Right lobe of liver (tissue), 6 donors: ENCODE measurements around the gene GTPBP3. TPM values are rescaled to one million over a fixed set of nuclear protein-coding genes. Genes with fewer than 3 reads are reported as not detected.
A peak's percentile ranks its signal among the peaks of the same experiment; 100 is the strongest.

Source experiments
- ATAC-seq, 4 donors: fragments of 200-7000 bp; cut with Tn5 transposase; one replicate each; pipeline ENCODE4 v1.9.1; 2020; ENCODE audit warnings: mild to moderate bottlenecking in 4 of 4, moderate library complexity in 4 of 4
- DNase-seq, 3 donors: peaks; one replicate each; pipeline ENCODE4 v3.0.0-alpha.2; 2020
- H3K27ac ChIP-seq, 3 donors: fragments of 200-600 bp; one replicate each; pipeline ENCODE4 v1.8.0; 2022
- H3K27me3 ChIP-seq, 2 donors: fragments of 200-600 bp; one replicate each; pipeline ENCODE4 v1.8.0; 2022
- H3K36me3 ChIP-seq, 4 donors: fragments of 200-600 bp; sonication (generic) in 1 of 4; one replicate each; pipeline versions ENCODE4 v1.5.1 to v1.8.0; 2017 to 2022; ENCODE audit warnings: control low read depth in 1 of 4
- H3K4me1 ChIP-seq, 4 donors: fragments of 200-600 bp; sonication (generic) in 1 of 4; one replicate each; pipeline versions ENCODE4 v1.5.1 to v1.8.0; 2017 to 2022; ENCODE audit warnings: control low read depth in 1 of 4
- H3K4me3 ChIP-seq, 3 donors: fragments of 200-600 bp; one replicate each; pipeline ENCODE4 v1.8.0; 2022
- H3K9me3 ChIP-seq, 4 donors: fragments of 200-600 bp; sonication (generic) in 1 of 4; one replicate each; pipeline versions ENCODE4 v1.5.1 to v1.8.0; 2017 to 2022; ENCODE audit warnings: control low read depth in 1 of 4
- POLR2A ChIP-seq: fragments of 450-650 bp; IDR thresholded peaks from one replicate; pipeline ENCODE4 v1.6.1; 2017; ENCODE audit warnings: antibody characterized with exemption, mild to moderate bottlenecking
- WGBS: methylation state at CpG from one replicate; pipeline ENCODE4 v1.1.6; 2018; ENCODE audit warnings: low coverage, low lambda C conversion rate; ENCODE audit not compliant: insufficient coverage; ENCODE audit errors: missing lambda C conversion rate; 5-methylcytosine and 5-hydroxymethylcytosine counted together
- intact Hi-C, 2 donors: fragments of 100-400 bp; cut with DNase I; formaldehyde crosslinking; loops; one replicate each; pipeline versions ENCODE4 v1.11.2 to v1.14.1; 2022
- total RNA-seq, 6 experiments: library from RNA; depleted of rRNA in 2 of 6; stranded (reverse); fragments of >200 nt in 2 of 6; fragmentation: NEBNext Ultra II Directional in 3 of 6; extraction: Animal tissue kit (Norgen Biotek cat#: 25700) in 3 of 6; gene quantifications; one replicate each; pipeline versions ENCODE4 v1.1.0 to v1.2.4, GENCODE V29; 2016 to 2023
- TF ChIP-seq, protein P1 (sequence below), 4 donors: fragments of 200-600 bp in 3 of 4; fragments of 450-650 bp in 1 of 4; IDR thresholded peaks; one replicate each; pipeline versions ENCODE4 v1.5.1 to v1.8.0; 2016 to 2022; ENCODE audit warnings: antibody characterized with exemption in 4 of 4, mild to moderate bottlenecking in 2 of 4
- donor health status: DM: no; HTN: yes; CAD: no.
- donor health status: DM: no; HTN: no; CAD: no.
- donor health status: DM: no; HTN: no; CAD: no.
- donor health status: DM: no; HTN: yes; CAD: no.
- donor health status: DM: no; HTN: yes; CAD: no.

Gene GTPBP3
- total RNA-seq, 6 experiments from 2014 or later, result 10.3 to 23.6 (median 13.6) TPM

GRCh38 chr19:17333611-17334413 is 3.5 kb upstream of the GTPBP3 start:
- Histone ChIP-seq H3K4me1 (peaks cover 0 to 23% (median 3%) of the 10 kb centered on the region in 4 donors), H3K27ac (peak overlapping the region in 1 of 3 donors; percentile 50), H3K27me3 (no peaks in the 10 kb centered on the region), H3K36me3 (no peaks in the 10 kb centered on the region), H3K4me3 (peak overlapping the region; percentile 65 to 83 (median 80)), H3K9me3 (no peaks in the 10 kb centered on the region)
- no peak for ATAC-seq
- intact Hi-C loops, result no loop called here
- peak in 1 of 3 donors; percentile 47 for DNase-seq
- TF ChIP-seq, protein P1, sequence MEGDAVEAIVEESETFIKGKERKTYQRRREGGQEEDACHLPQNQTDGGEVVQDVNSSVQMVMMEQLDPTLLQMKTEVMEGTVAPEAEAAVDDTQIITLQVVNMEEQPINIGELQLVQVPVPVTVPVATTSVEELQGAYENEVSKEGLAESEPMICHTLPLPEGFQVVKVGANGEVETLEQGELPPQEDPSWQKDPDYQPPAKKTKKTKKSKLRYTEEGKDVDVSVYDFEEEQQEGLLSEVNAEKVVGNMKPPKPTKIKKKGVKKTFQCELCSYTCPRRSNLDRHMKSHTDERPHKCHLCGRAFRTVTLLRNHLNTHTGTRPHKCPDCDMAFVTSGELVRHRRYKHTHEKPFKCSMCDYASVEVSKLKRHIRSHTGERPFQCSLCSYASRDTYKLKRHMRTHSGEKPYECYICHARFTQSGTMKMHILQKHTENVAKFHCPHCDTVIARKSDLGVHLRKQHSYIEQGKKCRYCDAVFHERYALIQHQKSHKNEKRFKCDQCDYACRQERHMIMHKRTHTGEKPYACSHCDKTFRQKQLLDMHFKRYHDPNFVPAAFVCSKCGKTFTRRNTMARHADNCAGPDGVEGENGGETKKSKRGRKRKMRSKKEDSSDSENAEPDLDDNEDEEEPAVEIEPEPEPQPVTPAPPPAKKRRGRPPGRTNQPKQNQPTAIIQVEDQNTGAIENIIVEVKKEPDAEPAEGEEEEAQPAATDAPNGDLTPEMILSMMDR (IDR thresholded peaks at IDR 0.05), result no peak
- no peak for TF ChIP-seq POLR2A
- WGBS, result 37% methylated on average over 8 of the region's 52 CpGs

DNA sequence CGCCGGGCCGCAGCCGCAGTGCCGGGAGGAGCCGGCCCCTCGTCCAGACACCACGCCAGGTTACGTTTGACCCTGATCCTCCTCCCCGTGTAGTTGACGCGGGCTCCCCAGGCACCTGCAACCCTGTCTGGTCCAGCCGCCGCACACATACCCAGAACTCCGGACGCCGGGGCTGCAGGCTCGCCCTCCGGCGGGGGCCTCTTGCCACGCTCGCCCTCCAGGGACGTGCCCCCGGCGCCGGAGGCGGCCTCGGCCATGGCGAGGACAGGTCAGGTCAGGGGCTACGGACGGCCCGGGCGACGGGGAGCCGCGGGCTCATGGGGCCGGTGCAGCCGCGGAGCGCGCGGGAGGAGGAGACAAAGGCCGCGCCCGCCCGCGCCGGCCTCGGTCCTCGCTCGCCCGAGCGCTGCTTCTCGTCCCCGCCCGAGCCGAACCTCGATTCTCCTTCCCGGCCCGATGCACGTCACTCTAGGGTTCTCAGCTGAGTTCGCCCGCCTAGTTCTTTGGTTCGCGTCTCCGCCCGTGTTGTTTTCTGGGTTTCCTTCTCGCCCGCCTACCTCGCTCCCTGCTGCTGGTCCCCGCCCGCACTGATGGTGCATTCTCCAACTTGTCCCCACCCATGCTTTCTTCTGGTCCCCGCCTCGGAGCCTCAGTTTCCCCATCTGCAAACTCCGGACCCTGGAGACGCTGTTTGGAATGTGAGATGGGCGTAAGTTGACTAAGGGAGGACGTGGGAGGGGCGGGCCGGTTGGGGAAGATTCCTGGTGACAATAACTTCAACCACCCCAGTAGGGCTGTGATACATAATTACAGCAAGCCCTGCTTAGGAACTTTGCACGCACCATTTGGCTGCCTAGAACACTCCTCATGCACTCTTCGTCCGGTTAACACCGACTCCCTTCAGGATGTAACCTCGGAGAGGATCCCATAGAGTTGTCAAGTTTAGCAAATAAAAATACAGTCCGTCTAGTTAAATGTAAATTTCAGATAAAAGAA is 2.6 kb upstream of the GTPBP3 start, which contains the start of gene ANO8:
ANO8 (minus strand) TSS at position 442 of the 996 bp plus-strand sequence; CDS start at position 257, 185 bp downstream.
- Histone ChIP-seq H3K27ac (peak within 1 kb of the TSS in 1 of 3 donors; percentile 50), H3K4me1 (peaks cover 0 to 18% (median 3%) of the 10 kb centered on the region in 4 donors), H3K9me3 (no peaks in the 10 kb centered on the region), H3K4me3 (peak within 1 kb of the TSS; percentile 65 to 83 (median 80)), H3K27me3 (no peaks in the 10 kb centered on the region), H3K36me3 (no peaks in the 10 kb centered on the region)
- DNase-seq, result peak; percentile 91 to 96 (median 96)
- intact Hi-C loops, result no loop called here
- TF ChIP-seq, protein P1 (IDR thresholded peaks at IDR 0.05), result no peak
- peak; percentile 42 for TF ChIP-seq POLR2A
- 5% methylated on average over 27 of the region's 86 CpGs for WGBS
- peak; percentile 70 to 81 (median 78) for ATAC-seq

DNA sequence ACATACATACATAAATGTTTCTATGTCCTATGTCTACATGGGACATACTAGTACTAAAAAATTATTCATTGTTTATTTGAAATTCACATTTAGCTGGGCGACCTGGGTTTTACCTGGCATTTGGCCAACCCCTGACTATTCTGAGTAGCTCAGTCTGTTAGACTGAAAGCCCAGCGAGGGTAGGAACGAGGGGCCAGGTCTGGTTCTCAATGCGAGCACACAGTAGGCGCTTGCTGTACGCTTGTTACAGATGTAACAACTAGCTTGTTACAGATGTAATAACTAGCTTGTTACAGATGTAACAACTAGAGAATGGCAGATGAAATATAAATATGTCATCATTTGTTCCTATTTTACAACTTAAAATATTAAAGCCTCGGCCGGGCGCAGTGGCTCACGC is 1.8 kb upstream of the GTPBP3 start:
- ATAC-seq (no peak), DNase-seq (no peak)
- peaks cover 0 to 18% (median 3%) of the 10 kb centered on the region in 4 donors for H3K4me1 ChIP-seq
- no peaks in the 10 kb centered on the region for H3K27me3 ChIP-seq
- intact Hi-C loops, result no loop called here
- TF ChIP-seq POLR2A, result no peak
- TF ChIP-seq, protein P1 (IDR thresholded peaks at IDR 0.05), result no peak
- no peaks in the 10 kb centered on the region for H3K36me3 ChIP-seq
- H3K4me3 ChIP-seq, result no peak overlapping the region
- no peaks in the 10 kb centered on the region for H3K9me3 ChIP-seq
- no peak overlapping the region for H3K27ac ChIP-seq
- WGBS, result 56% methylated on average over 10 of the region's 10 CpGs

DNA sequence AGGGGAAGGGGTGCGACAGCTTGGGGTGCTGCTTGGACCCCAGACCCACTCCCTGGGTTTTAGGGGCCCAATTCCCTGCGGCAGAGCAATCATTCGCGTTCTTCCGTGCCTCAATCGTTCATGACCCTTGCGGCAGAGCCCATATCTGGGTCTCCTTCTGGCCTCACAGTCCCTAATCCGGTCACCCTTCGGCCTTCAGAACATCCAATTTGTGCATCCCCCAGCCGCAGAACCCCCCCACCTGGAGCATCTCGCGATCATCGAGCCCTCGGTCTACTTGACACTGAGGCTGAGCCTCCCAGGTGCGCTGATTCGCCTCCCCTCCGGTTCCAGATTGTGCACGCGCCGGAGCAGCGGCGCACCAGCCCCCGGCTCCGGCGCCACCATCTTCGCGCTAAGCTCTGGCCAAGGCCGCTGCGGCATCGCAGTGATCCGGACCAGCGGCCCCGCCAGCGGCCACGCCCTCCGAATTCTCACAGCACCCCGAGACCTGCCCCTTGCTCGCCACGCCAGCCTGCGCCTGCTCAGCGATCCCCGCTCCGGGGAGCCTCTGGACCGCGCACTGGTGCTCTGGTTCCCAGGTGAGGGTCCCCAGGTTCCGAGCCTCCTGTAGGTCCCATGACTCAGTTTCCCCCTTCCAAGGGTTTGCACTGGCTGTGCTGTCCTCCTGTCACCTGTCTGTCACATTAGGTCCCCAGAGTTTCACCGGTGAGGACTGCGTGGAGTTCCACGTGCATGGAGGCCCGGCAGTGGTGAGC is 501 bp downstream of the GTPBP3 start:
- DNase-seq (no peak), ATAC-seq (no peak)
- Histone ChIP-seq H3K27ac (peak overlapping the region in 2 of 3 donors; percentile 31 to 78), H3K9me3 (no peaks in the 10 kb centered on the region), H3K4me3 (peak overlapping the region; percentile 63 to 73 (median 67)), H3K4me1 (peaks cover 0 to 24% (median 5%) of the 10 kb centered on the region in 4 donors), H3K27me3 (no peaks in the 10 kb centered on the region), H3K36me3 (no peaks in the 10 kb centered on the region)
- no CpG with 5 or more reads among the region's 50 CpGs for WGBS
- intact Hi-C loops, result no loop called here
- TF ChIP-seq, protein P1 (IDR thresholded peaks at IDR 0.05), result no peak
- no peak for TF ChIP-seq POLR2A
